ENCODE data around the gene TAS2R60.
"Not testable (repeated sequence)": the region's sequence is repeated elsewhere in the genome, so short reads cannot be mapped to it uniquely, and the experiment has no call there.

TAS2R60 gene

DNA sequence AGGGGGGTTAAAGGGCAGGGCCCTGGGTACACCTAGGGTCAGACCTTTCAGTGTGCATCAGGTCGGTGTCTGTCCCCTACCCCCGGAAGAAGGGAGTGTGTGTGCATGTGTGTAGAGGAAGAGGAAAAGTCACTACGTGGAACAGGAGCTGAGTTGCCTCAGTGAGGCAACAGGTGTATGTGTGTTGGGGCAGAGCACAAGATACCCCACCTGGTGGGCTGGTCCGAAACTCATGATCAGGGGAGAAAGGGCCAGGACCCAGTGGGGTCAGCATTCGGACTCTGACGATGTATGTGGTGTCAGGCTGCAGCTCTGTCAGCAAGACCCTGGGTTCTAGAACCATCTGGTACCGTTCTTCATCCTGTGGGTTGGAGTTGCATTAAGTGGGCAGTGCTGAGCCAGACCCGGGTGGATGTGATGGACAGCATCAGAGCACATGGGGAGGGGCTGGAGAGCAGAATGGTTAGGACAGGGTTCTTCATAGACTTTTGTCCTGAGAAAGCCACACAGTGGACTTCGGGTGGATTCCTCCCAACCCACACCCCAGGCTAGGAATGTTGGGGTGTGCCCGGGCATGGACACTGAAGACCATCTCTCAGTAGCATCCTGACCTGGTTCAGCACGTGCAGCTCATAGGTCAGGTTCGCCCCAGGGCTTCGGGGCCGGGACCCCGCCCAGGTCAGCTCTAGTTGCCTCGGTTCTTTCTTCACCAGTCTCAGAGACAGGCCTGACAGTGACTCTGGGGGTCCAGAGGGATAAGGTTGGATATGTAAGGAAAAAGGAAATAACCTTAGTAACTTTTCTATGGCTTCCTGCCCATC, 45.3 kb upstream of the TAS2R60 start:
- no peak overlapping the region for H3K27ac ChIP-seq
- TF ChIP-seq ZFX (IDR thresholded peaks at IDR 0.05) = no peak
- TF ChIP-seq, protein P1, sequence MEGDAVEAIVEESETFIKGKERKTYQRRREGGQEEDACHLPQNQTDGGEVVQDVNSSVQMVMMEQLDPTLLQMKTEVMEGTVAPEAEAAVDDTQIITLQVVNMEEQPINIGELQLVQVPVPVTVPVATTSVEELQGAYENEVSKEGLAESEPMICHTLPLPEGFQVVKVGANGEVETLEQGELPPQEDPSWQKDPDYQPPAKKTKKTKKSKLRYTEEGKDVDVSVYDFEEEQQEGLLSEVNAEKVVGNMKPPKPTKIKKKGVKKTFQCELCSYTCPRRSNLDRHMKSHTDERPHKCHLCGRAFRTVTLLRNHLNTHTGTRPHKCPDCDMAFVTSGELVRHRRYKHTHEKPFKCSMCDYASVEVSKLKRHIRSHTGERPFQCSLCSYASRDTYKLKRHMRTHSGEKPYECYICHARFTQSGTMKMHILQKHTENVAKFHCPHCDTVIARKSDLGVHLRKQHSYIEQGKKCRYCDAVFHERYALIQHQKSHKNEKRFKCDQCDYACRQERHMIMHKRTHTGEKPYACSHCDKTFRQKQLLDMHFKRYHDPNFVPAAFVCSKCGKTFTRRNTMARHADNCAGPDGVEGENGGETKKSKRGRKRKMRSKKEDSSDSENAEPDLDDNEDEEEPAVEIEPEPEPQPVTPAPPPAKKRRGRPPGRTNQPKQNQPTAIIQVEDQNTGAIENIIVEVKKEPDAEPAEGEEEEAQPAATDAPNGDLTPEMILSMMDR (conservative IDR thresholded peaks at IDR 0.05) = no peak

DNA sequence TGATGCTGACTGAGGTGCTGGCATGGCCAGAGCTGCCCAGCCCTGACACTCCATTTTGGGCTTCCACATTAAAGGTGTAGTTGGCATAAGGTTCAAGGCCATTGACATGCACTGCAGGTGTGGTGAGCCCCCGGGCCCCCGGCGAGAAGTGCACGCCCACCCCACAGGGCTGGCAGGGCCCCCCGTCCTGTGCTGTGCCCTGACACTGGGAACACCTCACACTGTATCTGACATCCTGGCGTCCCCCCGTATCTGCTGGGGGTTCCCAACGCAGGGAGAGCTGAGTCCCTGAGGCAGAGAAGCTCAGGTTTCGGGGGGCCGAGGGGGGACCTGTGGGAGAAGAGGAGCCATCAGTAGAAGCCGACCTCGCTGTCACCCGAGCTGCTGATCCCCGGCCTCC, 44.6 kb upstream of the TAS2R60 start:
- TF ChIP-seq, protein P1 (conservative IDR thresholded peaks at IDR 0.05) = no peak
- no peak for TF ChIP-seq ZFX (IDR thresholded peaks at IDR 0.05)
- H3K27ac ChIP-seq = no peak overlapping the region

DNA sequence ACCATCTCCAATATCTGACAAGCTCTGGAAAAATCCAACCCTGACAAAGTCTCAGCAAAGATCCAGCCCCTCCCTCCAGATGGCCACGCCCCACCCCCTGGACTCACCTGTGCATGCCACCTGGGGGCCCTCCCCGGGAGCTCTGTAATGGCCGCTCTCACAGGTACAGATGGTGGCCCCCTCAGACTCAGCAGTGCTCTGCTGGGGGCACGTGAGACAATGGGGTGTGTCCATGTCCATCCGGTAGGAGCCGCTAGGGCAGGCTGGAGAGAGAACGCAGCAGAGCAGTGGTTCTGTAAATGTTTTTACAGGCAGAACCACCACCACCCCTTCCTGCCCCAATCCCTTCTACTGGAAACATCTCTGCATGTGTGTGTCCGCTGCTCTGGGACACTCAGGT, 44.1 kb upstream of the TAS2R60 start:
- TF ChIP-seq ZFX (IDR thresholded peaks at IDR 0.05) = no peak
- TF ChIP-seq, protein P1 (conservative IDR thresholded peaks at IDR 0.05) = no peak
- no peak overlapping the region for H3K27ac ChIP-seq

DNA sequence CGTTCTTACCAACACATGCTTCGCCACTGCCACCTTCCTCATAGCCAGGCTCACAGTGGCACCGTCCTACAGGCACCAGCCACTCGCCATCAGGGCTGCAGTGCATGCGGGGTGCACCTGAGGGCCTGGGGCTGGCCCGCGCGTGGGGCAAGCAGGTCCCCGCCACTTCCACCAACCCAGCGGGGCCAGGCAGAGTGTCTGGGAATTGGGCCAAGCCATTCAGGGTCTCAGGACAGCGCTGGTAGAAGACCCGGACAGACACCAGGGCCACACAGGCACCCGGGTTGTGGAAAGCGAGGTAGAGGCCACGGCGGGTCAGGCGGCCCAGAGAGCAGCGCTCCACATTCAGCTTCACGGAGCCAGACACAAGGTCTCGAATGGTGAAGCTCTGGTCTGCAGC, 43.6 kb upstream of the TAS2R60 start:
- TF ChIP-seq ZFX (IDR thresholded peaks at IDR 0.05) = no peak
- TF ChIP-seq, protein P1 (conservative IDR thresholded peaks at IDR 0.05) = no peak
- no peak overlapping the region for H3K27ac ChIP-seq

DNA sequence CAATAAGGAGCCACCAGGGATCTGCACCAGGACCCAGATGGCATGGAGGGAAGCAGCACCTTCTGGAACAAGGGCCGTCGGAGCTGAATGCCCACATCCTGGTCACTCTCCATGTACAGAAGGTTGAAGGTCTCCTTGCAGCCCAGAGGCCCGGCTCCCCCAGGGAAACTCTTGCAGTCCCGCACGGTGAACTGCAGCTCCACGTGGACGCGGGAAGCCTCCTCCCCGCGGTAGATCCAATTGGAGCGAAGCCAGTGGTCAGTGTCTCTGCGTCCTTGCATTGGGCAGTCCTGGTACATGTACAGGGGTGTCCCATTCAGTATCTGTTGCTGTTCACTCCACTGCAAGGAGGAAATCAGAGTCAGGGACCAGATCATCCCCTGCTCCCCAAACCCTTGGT, 42.0 kb upstream of the TAS2R60 start:
- no peak for TF ChIP-seq ZFX (IDR thresholded peaks at IDR 0.05)
- TF ChIP-seq, protein P1 (conservative IDR thresholded peaks at IDR 0.05) = no peak
- no peak overlapping the region for H3K27ac ChIP-seq

DNA sequence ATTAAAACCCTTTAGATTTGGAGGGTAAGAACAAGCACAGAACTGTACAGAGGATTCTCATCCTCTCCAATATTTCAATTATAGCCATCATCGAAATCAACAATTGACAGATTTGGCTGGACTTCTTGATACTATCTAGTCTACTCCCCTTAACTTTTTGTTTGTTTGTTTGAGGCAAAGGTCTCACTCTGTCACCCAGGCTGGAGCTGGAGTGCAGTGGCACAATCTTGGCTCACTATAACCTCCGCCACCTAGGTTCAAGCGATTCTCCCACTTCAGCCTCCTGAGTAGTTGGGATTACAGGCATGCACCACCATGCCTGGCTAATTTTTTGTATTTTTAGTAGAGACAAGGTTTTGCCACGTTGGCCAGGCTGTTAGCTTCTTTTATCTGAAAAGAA, 41.0 kb upstream of the TAS2R60 start:
- H3K27ac ChIP-seq = not testable (repeated sequence)

DNA sequence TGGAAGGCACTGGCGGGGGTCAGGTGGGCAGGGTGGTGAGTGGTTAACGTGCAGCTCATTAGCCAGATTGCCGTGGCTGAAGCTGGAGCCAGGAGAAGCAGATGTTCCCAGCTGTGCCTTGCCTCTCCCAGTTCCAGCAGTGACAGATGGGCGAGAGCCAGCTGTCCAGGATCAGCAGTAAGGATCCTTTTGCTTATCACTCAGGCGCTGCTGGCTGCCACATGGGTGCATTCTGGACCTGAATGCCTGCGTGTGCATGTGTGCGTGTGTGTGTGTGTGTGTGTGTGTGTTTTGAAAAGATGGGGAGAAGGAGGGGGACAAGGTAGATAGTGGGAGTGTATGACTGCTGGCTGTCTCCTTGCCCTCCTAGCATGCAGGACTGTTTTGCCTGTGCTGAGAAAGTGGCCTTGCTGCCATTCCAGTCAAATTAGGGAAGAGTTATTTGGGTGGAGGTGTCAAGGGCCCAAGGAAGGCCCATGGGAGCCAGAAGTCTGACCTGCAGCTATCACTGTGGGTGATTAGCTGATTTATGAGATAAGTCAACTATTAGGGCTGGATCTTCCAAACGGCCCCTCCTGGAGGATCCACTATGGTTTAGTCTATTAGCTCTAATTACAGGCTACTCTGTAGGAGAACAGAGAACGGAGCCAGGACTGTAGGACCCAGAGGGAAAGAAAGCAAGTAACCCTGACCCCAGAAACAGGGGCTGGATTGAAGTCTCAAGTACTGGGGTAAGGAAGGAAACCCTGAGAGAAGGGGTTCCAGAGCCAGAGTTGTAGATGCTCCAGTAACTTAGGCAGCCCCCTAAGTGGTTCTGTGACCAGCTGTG, 37.9 kb upstream of the TAS2R60 start:
- TF ChIP-seq, protein P1 (conservative IDR thresholded peaks at IDR 0.05) = no peak
- no peak for TF ChIP-seq ZFX (IDR thresholded peaks at IDR 0.05)
- H3K27ac ChIP-seq = no peak overlapping the region
